ENCODE measurements around the gene CRTC3.
"Not testable (repeated sequence)": the region's sequence is repeated elsewhere in the genome, so short reads cannot be mapped to it uniquely, and the experiment has no call there.

CRTC3 gene, protein sequence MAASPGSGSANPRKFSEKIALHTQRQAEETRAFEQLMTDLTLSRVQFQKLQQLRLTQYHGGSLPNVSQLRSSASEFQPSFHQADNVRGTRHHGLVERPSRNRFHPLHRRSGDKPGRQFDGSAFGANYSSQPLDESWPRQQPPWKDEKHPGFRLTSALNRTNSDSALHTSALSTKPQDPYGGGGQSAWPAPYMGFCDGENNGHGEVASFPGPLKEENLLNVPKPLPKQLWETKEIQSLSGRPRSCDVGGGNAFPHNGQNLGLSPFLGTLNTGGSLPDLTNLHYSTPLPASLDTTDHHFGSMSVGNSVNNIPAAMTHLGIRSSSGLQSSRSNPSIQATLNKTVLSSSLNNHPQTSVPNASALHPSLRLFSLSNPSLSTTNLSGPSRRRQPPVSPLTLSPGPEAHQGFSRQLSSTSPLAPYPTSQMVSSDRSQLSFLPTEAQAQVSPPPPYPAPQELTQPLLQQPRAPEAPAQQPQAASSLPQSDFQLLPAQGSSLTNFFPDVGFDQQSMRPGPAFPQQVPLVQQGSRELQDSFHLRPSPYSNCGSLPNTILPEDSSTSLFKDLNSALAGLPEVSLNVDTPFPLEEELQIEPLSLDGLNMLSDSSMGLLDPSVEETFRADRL

DNA sequence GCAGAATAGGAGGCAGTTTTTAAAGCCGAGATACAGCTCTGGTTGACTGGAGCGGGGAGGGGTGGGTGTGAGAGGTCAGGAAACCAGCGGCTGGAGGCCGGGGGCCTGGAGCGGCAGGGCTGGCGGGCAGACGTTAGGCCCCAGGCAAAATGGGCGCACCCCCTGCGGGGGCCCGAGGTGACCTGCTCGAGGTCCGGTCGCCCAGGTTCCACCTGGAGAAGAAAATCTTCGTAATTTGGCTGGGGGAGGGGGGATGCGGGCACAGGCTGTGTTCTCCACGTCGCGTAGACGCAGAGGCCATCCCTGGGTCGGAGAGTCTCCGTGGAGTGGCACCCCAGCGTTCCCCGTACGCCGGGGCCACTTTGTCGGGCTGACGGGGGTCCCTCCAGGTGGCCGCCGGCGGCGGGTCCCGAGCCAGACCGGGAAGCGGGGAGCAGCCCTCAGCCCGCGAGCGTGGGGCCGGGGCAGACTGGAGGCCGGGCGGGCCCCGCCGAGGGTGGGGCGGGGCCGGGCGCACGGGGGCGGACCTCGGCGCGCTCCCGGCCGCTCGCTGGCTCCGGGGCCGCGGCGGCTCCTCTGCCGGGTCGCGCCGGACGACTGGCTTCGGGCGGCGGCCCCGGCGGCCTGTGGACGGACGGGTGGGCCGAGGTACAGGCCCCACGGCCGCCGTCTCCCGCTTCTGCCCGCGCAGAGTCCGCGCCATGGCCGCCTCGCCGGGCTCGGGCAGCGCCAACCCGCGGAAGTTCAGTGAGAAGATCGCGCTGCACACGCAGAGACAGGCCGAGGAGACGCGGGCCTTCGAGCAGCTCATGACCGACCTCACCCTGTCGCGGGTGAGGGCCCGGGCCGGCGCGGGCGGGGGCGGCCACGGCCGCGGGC, at the start of gene CRTC3:
Gene CRTC3, plus strand, starts transcription at position 553 of the 879 bp plus-strand sequence. Its CDS starts 149 bp downstream, at position 702.
- peak; percentile 82 to 84 for ATAC-seq

DNA sequence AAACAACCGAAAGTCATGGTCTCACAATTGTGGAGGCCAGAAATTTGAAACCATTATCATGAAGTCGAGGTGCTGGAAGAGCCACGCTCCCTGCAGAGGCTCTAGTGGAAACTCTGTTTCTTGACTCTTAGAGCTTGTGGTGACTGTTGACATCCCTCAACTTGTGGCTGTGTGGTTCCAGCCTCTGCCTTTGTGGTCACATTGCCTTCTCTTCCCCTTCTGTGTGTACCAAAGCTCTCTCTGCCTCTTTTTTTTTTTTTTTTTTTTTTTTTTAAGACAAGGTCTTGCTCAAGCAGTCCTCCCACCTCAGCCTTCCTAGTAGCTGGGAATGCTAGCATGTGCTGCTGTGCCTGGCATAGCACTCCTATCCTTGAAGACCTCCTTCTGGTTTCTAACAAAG, 48.7 kb upstream of the CRTC3 start:
- ATAC-seq, result peak in 1 of 2 donors; percentile 50

DNA sequence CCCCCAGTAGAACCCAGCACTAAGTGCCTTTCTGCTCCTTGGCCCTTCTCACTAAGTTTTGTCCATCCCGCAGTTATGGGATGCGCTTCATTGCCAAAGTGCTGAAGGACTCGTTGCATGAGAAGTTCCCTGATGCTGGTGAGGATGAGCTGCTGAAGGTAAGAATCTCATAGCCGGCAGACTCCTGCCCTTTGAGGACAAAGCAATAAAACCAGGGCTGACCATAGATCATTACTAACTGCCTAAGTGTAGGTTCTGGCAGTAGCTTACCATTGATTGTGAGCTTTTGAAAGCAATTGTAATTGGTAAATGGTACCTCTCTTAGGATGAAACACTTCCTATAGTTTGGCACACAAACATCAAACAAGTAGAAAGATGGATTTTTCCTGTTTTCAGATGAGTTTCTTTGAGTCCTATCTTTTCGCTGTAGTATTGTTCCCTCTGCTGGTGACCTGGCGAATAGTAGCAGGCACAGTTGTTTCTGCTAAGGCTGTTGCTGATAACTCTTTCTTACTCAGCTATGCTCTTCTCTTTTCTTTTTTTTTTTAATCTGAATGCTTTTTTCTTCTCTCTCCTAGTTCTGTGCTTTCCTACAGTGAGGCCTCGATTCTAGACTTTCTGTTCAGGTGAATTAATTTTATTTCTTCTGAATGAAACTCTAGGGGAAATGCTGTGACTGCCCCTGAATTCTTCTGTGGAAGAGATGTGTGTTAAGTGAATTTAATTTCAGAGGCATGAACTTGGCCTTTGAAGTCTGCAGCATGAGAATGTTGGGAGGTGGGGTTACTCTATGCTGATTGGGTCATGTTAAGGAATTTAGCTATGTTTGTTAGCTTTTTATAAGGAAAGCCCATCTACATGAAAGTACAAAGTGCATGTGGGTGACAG, 47.4 kb upstream of the CRTC3 start:
- no peak for ATAC-seq

DNA sequence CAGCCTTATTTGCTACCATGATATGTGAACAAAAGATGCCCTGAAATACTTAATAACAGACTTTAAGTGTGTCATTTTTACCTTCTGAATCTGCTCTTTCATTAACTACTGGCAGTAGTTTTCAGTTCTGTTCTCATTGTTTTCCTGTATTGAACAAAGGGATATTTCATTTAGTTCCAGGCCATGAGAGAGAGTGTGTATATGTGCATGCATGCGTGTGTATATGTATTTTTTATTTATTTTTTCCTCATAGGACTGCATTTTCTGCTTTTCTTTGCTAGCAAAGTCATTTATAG, 46.8 kb upstream of the CRTC3 start:
- no peak for ATAC-seq

DNA sequence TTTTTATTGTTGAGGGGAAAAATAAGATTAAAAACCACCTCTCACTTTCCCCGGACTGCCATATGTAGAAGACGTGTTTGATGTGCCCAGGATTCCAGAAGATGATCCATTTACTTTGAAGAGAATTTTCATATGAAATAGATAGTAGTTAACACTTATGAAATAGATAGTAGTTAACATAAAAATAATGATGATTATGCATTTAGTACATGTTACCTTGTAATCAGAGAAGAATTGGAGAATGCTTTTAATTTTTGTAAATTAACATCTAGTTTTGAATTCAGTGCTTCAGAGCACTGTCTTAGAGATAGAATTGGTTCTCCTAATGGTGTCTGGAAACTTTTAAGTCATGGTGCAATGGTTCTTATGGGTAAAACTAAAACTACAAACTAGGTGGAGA, 46.1 kb upstream of the CRTC3 start:
- ATAC-seq, result no peak

DNA sequence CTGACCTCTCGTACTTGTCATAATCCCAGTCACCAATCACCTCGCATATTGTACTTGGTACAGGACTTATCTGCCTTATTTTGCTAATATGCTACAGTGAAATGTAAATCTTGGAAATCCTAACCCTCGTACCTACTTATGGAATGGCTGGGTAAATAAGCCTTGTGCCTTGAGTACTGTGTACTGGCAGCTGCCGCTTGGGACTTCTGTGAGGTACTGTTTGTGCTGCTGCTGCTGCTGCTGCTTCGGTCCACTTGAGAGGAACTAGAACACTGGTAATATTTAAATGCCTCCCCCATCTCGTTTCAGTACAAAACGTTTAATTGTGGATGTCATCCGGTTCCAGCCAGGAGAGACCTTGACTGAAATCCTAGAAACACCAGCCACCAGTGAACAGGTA, 42.5 kb upstream of the CRTC3 start:
- no peak for ATAC-seq

DNA sequence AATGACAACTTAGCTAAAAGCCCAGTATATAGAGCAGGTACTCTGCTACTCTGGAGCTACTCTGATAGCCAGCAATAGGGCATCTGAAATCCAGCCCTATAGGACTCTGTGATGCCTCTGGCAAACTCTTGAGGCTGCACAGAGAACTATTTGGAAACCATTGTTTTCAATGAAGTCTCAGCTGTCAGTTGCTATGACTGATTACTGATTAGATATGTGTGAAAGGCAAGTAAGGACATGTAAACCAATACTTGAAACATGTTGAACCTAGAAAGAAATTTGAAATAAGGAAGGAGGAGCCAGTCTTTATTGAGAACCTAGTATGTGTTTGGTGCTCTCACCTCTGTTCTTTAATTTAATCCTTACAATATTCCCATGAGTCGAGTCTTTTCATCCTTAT, 40.2 kb upstream of the CRTC3 start:
- ATAC-seq, result no peak

DNA sequence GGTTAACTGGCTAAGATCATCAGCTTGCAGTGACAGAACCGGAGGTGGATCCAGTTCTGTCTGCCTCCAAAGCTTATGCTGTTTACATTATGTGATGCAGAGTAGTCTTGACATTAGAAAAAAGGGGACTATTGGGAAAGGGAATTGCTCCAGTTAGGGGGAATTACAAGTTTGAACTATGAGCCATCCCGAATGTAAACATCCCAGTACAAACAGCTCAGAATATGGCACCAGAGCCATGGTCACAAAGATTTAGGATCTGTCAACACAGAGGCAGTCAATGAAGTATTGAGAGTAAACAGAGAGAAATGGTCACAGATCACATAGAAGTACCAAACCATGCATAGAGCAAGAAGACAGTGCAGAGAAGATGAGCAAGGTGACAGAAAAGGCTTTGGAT, 39.8 kb upstream of the CRTC3 start:
- no peak for ATAC-seq

DNA sequence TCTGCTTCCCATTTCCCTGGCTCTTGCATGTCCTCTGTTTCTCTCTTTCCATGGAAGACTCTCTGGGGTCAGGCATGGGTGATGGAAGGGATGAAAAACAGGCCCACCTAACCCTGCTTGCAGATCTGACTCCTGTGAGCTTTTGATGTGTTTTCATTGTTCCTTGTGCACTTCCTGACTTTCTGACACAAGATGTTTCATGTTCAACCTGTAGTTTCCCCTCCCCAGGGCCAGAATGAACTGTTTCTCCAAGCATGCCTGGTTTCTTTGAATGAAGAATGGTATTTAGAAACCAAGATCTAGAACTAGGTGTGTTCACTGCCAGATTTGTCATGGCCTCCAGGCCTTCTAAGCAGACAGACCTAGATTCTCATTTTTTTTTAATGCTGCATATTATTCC, 36.1 kb upstream of the CRTC3 start:
- no peak for ATAC-seq

DNA sequence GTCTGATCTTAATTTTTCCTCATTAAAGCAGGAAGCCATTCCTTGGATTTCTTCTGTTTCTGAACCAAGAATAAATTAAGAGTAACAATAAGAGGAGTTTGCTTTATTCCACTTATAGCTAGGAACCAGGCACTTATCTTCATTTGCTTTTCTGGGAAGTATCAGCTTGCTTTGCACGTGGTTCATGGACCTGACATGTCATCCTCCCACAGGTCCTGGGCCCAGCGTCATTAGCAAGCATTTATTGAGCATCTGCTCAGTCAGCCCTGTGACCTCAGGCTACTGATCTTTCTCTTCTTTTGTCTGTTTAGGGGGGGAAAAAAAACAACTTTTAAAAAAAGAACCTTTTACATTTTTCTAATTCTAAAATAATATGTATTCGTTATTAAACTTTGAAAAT, 34.7 kb upstream of the CRTC3 start:
- no peak for ATAC-seq

DNA sequence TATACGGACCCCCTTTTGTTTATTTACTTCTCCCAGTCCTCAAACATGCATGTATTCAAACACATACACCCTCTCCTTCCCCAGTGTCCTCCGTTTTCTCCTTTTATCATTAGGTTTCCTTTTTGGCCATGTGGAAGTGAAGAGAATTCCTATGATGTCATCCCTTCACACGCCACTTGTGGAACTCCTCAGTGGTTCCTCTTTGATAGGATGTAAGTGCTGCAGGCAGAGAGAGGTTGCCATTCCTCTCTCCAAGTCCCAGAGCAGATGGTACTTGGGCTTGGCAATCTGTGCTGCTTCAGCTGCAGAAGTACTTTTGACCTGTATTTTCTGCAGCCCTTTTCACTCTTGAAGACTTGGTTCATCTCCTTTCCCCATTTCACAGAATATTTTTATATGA, 32.9 kb upstream of the CRTC3 start:
- no peak for ATAC-seq

DNA sequence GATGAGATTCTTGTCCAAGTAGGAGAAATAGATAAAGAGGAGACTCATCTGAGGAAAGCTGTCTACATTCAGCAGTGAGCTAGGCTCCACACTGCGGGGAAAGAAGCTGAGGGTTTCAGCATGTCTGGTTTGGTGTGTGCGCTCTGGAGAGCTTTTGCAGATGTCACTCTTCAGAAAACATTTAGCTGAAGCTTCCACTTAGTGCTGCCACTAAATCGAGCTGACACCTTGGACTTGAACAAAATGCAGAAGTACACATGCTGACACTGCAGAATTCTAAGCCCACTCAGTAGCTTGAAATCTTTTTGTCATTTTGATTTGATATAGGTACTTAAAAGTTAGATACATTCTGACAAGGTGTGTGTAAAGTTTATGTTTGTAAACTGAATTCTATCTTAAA, 32.3 kb upstream of the CRTC3 start:
- no peak for ATAC-seq

DNA sequence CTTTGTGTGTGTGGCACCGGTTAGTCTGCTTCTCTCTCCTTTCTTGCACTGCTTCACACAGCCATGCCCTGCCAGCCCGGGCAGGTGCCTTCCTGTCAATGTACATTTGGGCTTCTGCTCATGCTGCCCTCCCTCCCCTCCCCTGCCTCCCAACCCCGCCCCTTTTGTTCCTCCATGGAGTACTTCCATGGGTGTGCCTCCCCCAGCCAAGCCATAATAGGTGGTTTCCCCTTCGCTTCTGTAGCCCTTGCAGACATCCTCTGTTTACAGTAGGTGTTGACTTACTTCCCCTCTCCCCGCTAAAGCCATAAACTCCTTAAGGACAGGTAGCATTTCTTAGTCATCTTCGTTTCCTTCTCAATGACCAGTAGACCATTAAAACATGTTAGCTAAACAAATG, 31.8 kb upstream of the CRTC3 start:
- ATAC-seq, result no peak

DNA sequence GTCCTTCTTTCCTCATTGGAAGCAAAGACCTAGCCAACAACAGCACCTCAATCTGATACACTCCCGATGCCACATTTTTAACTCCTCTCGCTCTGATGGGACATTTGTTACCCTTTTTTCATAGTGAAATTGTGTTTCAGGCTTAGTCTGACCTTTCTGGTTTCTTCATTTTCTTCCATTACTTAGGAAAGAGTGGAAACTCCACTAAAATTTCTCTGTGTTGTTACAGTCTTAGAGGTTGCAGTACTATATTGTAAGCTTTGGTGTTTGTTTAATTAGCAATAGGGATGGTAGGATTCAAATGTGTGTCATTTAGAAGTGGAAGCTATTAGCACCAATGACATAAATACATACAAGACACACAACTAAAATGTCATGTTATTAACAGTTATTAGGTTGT, 29.6 kb upstream of the CRTC3 start:
- ATAC-seq, result no peak

DNA sequence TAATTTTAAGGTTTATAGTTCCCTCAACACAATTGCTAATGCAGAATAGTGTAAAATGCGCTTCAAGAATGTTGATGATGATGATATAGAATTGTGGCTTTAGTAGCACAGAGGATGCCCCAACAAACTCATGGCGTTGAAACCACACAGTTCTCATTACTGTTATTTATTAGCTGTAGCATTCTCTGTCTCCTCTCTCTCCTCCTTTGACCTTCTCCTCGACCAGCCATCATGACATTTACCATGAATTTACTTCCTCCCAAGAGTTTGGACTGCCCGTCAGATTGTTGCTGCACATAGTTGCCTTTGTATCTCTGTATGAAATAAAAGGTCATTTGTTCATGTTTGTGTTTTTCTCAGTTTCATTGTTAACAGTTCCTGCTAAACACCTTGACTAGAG, 27.8 kb upstream of the CRTC3 start:
- ATAC-seq, result no peak

DNA sequence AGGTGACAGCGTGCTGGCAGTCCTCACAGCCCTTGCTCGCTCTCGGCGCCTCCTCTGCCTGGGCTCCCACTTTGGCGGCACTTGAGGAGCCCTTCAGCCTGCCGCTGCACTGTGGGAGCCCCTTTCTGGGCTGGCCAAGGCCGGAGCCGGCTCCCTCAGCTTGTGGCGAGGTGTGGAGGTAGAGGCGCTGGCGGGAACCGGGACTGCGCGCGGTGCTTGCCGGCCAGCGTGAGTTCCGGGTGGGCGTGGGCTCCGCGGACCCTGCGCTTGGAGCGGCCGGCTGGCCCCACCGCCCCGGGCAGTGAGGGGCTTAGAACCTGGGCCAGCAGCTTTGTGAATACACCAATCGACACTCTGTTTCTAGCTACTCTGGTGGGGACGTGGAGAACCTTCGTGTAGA, 18.9 kb upstream of the CRTC3 start:
- not testable (repeated sequence) for ATAC-seq

DNA sequence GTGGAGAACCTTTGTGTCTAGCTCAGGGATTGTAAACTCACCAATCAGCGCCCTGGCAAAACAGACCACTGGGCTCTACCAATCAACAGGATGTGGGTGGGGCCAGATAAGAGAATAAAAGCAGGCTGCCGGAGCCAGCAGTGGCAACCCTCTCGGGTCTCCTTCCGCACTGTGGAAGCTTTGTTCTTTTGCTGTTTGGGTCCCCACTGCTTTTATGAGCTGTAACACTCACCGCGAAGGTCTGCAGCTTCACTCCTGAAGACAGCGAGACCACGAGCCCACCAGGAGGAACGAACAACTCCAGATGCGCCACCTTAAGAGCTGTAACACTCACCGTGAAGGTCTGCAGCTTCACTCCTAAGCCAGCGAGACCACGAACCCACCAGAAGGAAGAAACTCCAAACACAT, 18.5 kb upstream of the CRTC3 start:
- ATAC-seq, result not testable (repeated sequence)

DNA sequence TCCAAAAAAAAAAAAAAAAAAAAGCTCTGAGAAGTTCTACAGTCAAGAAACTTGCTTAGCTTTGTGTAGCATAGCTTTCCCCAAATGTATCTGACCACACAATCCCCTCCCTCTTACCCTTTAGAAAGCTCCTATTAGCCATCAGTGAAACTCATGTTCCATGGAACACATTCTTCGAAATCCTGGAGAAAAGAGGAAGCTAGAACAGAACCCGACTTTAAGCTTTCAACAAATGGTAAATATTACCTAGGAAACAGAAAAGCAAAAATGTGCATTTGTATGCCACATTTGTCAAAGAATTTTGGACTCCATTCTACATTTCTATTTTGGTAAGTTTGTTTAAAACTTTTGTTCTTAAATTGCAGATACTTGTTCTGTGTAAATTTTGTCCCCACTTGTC, 17.4 kb upstream of the CRTC3 start:
- ATAC-seq, result no peak

DNA sequence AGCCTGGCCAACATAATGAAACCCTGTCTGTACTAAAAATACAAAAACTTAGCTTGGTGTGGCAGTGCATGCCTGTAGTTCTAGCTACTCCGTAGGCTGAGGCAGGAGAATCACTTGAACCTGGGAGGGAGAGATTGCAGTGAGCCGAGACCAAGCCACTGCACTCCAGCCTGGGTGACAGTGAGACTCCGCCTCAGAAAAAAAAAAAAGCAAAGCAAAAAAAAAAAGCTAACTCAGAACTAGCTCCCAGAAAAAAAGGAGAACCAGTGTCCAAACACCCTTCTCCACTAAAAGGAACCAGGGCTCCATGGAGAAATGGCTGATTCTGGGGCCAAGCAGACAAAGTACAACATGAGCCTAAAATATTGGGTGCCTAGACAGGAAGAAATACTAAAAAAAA, 16.7 kb upstream of the CRTC3 start:
- no peak for ATAC-seq

DNA sequence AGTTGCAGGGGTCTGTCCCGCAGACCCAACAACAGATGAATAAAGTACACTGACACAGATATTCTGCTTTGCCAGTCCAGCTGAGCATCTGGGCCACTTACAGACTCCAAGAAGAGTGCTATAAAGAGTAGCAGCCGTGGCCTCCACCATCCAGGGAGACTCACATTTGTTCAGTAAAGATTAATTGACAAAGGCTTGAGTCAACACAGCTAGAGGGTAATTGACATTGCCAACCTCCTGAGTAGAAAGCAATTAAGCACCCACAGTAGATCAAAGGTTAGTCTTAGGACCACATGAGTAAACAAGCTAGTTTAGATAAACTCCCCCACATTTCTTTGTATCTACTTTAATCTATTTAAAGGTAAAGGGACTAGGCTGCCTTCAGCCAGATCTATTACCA, 16.3 kb upstream of the CRTC3 start:
- no peak for ATAC-seq

DNA sequence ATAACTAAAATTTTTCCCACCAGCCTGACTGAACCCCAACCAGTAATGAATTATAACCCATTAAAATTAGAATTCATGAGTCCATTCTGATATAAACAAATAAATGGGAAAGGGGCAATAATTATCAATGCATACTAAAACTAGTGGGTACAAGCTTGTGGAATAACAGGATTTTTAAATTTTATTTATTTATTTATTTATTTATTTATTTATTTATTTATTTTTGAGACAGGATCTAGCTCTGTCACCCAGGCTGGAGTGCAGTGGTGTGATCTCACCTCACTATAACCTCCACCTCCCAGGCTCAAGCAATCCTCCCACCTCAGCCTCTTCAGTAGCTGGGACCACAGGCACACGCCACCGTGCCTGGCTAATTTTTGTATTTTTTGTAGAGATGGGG, 15.8 kb upstream of the CRTC3 start:
- ATAC-seq, result not testable (repeated sequence)

DNA sequence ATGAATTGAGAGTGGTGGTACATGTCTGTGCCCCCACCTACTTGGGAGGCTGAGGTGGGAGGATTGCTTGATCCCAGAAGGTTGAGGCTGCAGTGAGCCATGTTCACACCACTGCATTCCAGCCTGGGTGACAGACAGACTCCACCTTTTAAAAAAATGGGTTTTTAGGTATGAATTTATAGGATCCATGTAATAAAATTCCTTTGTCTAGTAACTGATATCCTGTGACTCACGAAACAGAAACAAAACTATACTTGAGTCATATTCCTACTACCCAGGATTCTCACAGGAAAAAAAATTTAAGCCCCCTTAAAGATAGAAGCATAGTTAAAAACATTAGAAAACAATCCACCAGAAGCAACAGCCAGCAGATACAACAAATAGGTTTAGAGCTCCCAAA, 10.0 kb upstream of the CRTC3 start:
- no peak for ATAC-seq

DNA sequence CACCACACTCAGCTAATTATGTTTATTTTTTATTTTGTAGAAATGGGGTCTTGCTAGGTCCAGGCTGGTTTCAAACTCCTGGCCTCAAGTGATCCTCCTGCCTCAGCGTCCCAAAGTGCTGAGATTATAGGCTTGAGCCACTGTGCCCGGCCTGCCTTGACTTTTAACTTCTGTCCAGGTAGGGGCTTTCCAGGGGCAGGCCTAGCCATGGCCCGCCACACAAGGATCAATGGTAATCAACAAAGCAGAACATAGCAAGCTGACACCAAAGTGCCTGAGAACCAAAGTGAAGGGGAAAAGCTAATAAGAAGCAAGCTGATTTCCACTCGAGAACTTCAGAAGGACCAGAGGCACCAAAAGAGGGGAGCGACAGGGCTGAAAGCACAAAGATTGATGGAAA, 9.4 kb upstream of the CRTC3 start:
- ATAC-seq, result no peak

Data from activated CD4-positive, CD25-positive, alpha-beta regulatory T cell treated with anti-CD3 and anti-CD28 coated beads, Interleukin-2, amount 50 U/mL, for 24 hours (primary cell).